NCI-H1436 treated with DMSO at 0.1 percent for 48 hours (cell line): ENCODE measurements around the gene SEMA4C.

Experiments used
- DNase-seq: peaks from one replicate; lab custom pipeline; 2025; lab: John Stamatoyannopoulos, UW

Gene SEMA4C, protein sequence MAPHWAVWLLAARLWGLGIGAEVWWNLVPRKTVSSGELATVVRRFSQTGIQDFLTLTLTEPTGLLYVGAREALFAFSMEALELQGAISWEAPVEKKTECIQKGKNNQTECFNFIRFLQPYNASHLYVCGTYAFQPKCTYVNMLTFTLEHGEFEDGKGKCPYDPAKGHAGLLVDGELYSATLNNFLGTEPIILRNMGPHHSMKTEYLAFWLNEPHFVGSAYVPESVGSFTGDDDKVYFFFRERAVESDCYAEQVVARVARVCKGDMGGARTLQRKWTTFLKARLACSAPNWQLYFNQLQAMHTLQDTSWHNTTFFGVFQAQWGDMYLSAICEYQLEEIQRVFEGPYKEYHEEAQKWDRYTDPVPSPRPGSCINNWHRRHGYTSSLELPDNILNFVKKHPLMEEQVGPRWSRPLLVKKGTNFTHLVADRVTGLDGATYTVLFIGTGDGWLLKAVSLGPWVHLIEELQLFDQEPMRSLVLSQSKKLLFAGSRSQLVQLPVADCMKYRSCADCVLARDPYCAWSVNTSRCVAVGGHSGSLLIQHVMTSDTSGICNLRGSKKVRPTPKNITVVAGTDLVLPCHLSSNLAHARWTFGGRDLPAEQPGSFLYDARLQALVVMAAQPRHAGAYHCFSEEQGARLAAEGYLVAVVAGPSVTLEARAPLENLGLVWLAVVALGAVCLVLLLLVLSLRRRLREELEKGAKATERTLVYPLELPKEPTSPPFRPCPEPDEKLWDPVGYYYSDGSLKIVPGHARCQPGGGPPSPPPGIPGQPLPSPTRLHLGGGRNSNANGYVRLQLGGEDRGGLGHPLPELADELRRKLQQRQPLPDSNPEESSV

GRCh38 chr2:96869822-96870625 is at the start of gene SEMA4C:
Gene SEMA4C, minus strand, starts transcription at chr2:96870080. Its CDS starts 2,194 bp downstream, at chr2:96867886.
- DNase-seq, result no peak

DNA sequence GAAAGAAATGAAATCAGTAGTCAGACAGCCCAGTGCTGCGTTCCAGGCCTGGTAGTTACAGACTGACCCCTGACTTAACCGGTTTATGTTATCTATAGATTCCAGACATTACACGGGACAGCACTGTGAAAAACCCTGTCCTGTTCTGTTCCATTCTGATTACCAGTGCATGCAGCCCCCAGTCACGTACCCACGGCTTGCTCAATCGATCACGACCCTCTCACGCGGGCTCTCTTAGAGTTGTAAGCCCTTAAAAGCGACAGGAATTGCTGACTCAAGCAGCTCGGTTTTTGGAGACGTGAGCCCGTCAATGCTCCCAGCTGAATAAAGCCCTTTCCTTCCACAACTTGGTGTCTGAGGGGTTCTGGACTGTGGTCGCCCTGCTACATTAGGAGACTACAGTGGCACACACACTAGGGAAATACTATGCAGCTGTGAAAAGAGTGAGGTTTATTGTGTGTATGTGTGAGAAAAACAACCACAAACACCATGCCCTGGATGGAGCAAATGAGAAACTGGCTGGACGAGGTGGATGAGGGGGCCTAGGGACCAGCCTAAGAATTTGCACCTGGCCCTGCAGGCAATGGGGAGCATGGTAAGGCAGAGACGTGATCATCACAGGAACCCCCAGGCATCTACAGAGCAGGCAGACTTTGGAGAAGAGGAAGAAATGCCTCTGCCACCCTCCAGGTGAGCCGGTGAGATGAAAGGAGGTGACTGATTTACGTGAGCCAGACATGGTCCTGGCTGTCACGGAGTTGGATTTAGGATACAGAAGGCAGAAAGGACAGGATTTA is 49.1 kb upstream of the SEMA4C start:
- no peak for DNase-seq

DNA sequence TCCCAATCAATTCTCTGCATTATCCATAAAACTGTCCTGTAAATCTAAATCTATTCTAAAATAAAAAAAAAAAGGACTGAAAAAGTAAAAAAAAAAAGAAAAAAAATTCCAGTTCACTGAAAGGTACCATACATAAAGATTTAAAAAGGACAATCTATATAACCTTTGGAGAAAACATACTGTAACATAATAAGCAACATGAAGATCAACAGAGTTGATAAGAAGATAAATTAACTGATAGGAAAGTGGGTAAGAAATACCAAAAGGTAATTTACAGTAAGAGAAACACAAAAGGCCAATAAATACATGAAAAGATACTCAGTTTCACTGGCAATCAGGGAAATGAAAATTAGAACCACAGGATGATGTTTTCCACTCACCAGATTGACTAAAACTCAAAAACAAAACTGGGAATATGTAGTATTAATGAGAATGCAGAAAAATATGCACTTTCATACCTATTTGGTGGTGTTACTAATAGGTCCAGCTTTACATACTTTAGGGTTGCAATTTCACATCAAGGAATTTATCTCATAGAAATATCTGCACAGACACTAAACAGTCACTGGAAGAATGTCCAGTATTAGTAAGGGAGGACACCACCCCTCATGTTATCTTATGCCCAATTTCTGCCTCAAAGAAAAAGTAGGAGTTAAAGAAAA is 48.3 kb upstream of the SEMA4C start:
- DNase-seq, result no peak

GRCh38 chr2:96916646-96917543 is 47.0 kb upstream of the SEMA4C start:
- DNase-seq, result no peak

DNA sequence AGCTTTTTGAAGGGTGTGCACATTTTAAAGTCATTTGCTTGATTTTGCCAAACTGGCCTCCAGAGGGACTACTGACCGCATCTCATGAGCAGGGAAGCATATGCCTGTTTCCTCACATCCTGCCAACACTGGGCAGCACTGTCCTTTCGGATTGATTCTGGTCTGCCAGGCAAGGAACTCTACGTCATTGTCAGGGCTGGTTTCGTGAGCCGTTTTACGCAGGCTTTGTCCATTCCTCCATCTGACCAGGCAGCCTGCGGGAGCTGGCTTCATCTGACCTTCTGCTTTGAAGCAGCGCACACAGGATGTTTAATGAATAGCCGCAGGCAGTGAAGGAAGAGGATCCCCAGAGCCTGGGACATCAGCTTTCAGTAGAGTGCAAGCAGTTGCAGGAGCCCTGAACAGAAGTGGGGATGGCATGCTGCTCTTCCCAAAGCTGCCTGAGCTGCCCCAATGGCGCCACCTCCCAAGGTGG is 46.3 kb upstream of the SEMA4C start:
- DNase-seq, result no peak

GRCh38 chr2:96914332-96914731 is 44.5 kb upstream of the SEMA4C start:
- DNase-seq, result no peak

DNA sequence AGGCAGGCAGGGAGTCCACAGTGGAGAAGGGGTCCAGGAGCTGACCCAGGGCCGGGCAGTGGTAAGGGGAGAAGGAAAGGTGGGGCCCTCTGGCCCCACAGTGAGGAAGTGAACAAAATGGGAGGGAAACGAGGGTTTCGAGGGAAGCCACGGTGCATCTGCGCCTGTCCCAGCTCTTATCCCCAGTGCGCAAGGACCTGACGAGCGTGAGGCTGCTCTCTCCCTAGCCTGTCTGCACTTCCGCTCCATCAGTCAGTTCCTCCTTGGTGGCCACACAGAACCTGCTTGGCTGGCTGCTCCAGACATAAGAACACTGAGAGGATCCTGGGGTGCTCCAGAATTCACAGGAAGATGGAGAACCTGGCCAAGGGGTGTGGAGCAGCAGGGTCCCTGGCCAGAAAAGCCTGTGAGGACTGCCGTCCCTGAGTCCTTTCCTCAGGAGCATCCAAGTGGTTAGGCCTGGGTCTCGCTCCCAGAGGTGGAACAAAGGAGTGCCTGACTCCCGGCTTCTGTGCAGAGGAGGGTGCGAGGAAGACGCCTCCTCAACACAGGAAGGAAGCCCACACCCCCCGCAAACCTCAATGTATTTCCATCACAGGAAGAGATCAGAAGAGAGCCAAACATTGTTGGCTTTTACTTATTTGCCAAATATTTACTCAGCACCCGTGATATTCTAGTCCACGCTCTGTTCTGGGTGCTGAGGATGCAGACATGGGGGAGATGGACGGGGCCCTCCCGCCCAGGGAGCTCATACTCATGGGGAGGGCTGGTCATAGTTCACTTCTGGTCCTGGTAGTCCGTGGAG is 43.7 kb upstream of the SEMA4C start:
- DNase-seq, result no peak

GRCh38 chr2:96913117-96913397 is 43.2 kb upstream of the SEMA4C start:
- no peak for DNase-seq

DNA sequence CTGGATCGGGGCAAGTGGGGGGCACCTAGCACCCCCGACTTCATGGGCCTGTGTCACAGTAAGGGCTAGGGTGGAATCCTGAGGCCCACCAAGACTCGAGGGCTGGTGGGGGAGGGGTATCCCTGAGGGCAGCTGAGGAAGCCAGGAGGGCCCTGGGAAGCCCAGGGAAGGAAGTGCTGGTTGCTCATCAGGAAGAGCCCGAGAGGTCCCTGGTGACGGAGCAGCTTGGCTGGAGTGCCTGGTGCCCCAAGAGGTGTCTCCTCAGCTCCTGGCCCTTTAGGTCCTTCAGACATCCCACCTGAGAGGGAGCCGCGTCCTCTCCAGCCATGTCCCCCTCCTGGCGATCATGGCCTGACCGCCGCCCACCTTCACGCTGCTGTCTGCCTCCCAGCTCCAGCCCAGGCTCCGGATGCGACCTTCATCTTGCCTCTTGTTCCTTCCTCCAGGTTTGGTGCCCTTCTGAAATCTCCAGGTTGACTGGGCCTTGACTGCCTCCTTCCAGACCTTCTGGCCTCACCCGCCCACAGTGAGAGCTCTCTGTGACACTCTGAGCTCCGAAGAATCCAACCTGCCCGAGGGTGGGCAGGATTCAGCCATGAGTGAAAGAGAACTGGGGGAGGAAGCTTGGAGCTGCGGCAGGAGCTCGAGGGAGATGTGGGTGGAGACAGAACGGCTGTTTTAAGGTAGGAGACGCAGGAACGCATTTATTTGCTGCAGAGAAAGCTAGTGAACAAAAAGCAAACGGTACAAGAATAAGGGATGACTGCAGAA is 42.7 kb upstream of the SEMA4C start:
- DNase-seq, result no peak

GRCh38 chr2:96909611-96910021 is 39.7 kb upstream of the SEMA4C start:
- DNase-seq, result no peak

GRCh38 chr2:96907115-96908041 is 37.5 kb upstream of the SEMA4C start:
- no peak for DNase-seq

DNA sequence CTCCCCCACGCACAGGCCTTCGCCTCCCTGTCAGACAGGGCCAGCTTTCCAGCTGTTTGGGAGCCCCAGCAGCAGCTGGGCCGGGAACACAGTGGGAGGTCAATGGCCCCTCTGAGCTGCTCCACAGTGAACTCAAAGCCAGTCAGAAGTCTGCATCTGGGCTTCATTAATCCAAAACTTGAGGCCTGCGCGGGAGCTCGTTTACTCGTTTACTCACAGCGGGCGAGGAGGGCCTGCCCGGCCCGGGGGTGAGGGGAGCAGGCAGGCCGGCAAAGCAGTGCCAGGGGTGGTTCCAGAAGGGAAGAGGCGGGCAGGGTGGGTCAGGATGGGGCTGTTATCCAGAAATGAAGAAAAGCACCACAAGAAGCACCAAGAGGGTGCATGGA is 36.8 kb upstream of the SEMA4C start:
- DNase-seq, result no peak

GRCh38 chr2:96903815-96904214 is 33.9 kb upstream of the SEMA4C start:
- no peak for DNase-seq

- DNase-seq, result no peak
These were observed 33.4 kb upstream of the SEMA4C start for GRCh38 chr2:96903318-96903717.

GRCh38 chr2:96900237-96900636 is 30.4 kb upstream of the SEMA4C start:
- DNase-seq, result no peak

DNA sequence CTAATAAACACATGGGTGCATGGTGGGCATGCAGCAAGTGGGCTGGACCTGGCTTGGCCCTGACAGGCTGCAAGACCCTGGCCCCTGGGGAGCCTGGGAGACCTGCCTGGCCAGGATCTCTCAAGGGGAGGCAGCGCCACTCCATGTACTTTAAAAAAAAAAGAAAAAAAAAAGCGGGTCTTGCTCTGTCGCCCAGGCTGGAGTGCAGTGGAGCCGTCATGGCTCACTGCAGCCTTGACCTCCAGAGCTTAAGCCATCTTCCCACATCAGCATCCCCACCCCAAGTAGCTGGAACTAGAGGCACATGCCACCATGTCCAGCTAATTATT is 29.5 kb upstream of the SEMA4C start:
- no peak for DNase-seq

- DNase-seq, result no peak
These were observed 28.9 kb upstream of the SEMA4C start for GRCh38 chr2:96898641-96899412.
